ENCODE results near the gene ZNF358.

DNA sequence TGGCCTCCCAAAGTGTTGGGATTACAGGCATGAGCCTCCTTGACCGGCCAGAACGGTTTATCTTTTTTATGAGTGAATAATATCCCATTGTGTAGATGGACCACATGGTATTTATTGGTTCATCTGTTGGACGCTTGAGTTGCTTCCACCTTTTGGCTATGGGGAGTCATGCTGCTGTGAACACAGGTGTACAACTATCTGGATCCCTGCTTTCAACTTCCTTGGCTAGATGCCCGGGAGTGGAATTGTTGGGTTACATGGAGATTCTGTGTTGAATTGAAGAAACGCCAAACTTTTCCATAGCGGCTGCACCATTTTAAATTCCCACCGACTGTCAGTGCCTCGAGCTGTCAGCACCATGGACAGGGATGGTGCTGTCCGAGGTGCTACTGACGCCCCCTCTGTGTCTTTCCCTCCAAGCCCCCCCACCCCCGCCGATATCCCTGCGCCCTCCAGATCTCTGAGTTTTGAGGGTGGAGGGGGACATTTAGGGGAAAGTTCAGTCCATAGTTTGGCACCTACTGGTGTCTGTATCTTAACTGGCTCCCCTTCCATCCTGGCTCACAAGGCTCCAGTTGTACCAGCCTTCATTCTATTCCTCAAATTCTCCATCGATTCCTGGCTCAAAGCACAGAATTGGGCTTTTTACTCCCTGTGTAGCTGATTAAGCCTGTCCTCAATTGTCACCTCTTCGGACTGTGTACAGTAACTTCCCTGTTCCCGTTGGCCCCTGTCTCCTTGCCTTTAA lies 46.9 kb downstream of the ZNF358 start:
- TF ChIP-seq POLR2A (IDR thresholded peaks at IDR 0.05; ENCODE audit: low read depth, low read length), result no peak
- TF ChIP-seq TAF1 (IDR thresholded peaks at IDR 0.05; ENCODE audit: borderline replicate concordance, low read depth, low read length), result no peak
- no peak for TF ChIP-seq POLR2AphosphoS5 (IDR thresholded peaks at IDR 0.05; ENCODE audit: low read depth, low read length)

Measured in GM12892 (cell line).